Amniotic epithelial cell (primary cell): ENCODE data around the gene TRIM47.
"Not testable (repeated sequence)": the region's sequence is repeated elsewhere in the genome, so short reads cannot be mapped to it uniquely, and the experiment has no call there.

ENCODE experiments used
- DNase-seq: peaks from one replicate; pipeline ENCODE4 v3.0.0-alpha.2; 2010; ENCODE audit warnings: low read depth

Gene TRIM47

GRCh38 chr17:75870228-75870627 is 8.2 kb downstream of the TRIM47 start:
- not testable (repeated sequence) for DNase-seq

GRCh38 chr17:75869282-75870141 is 8.9 kb downstream of the TRIM47 start:
- peak; percentile 85 for DNase-seq

- DNase-seq = not testable (repeated sequence)
Observed at GRCh38 chr17:75868730-75869281, 9.6 kb downstream of the TRIM47 start.

- DNase-seq = not testable (repeated sequence)
Observed at GRCh38 chr17:75865404-75866188, 12.8 kb downstream of the TRIM47 start.

- DNase-seq = not testable (repeated sequence)
Observed at GRCh38 chr17:75864887-75865286, 13.5 kb downstream of the TRIM47 start.

- DNase-seq = peak; percentile 64
Observed at GRCh38 chr17:75864448-75864871, 13.9 kb downstream of the TRIM47 start.

- DNase-seq = no peak
Observed at GRCh38 chr17:75861927-75862317, 16.5 kb downstream of the TRIM47 start.

- not testable (repeated sequence) for DNase-seq
Observed at GRCh38 chr17:75859358-75859757, 19.0 kb downstream of the TRIM47 start.

GRCh38 chr17:75856062-75856756 is 22.2 kb downstream of the TRIM47 start:
- DNase-seq = peak; percentile 25

GRCh38 chr17:75855310-75856061 is 22.9 kb downstream of the TRIM47 start, which contains the start of gene WBP2:
Gene WBP2 (minus strand): TSS chr17:75855335. CDS start chr17:75855297, 38 bp downstream.
- peak; percentile 100 for DNase-seq

- no peak for DNase-seq
Observed at GRCh38 chr17:75854881-75855309, 23.5 kb downstream of the TRIM47 start.

GRCh38 chr17:75854101-75854748 is 24.2 kb downstream of the TRIM47 start:
- peak; percentile 77 for DNase-seq

GRCh38 chr17:75853433-75853832 is 24.9 kb downstream of the TRIM47 start:
- DNase-seq = peak; percentile 90

- DNase-seq = not testable (repeated sequence)
Observed at GRCh38 chr17:75851693-75851991, 26.7 kb downstream of the TRIM47 start.

GRCh38 chr17:75850928-75851692 is 27.3 kb downstream of the TRIM47 start:
- DNase-seq = no peak

GRCh38 chr17:75849724-75850123 is 28.7 kb downstream of the TRIM47 start:
- no peak for DNase-seq

- no peak for DNase-seq
Observed at GRCh38 chr17:75849279-75849646, 29.1 kb downstream of the TRIM47 start.

GRCh38 chr17:75848523-75849278 is 29.7 kb downstream of the TRIM47 start:
- DNase-seq = peak; percentile 44
